ENCODE data around the gene PHF21A.

Gene PHF21A

DNA sequence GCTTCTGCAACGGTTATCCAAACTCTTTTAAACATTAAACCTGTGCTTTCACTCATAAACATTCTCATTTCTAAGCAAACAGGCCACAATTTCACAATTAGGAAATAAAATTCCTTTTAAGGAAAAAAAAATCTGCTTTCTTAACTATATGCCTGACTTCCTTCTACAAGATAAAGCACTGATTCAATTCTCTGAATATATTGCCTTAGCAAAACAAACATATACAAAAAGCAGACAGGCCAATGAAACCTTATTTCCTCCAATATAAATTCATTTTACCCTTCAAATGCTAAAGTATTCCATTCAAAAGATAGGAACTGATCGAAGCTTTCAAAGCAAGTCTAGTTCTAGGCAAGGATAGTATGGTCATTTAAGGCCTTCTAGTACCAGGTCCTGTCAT lies 76.7 kb downstream of the PHF21A start:
- H3K4me3 ChIP-seq, result no peak overlapping the region
- H3K27me3 ChIP-seq, result no peaks in the 10 kb centered on the region
- no peak for TF ChIP-seq Cebpa-rat (IDR thresholded peaks at IDR 0.05)
- no peak overlapping the region for H3K4me2 ChIP-seq
- H3K36me3 ChIP-seq, result peaks cover 16 to 77% (median 30%) of the 10 kb centered on the region in 11 experiments; a peak in 21 of 22 replicates
- peaks cover 0 to 98% (median 0%) of the 10 kb centered on the region in 11 experiments; a peak in 9 of 22 replicates for H4K20me1 ChIP-seq
- H3K9ac ChIP-seq, result no peak overlapping the region
- peaks cover 0 to 20% (median 12%) of the 10 kb centered on the region in 10 experiments; a peak in 12 of 20 replicates for H3K4me1 ChIP-seq
- H3K9me3 ChIP-seq (replicated peaks in 1 of 11), result peaks cover 0 to 19% (median 17%) of the 10 kb centered on the region in 11 experiments; a peak in 19 of 22 replicates
- no peak overlapping the region for H3K27ac ChIP-seq

DNA sequence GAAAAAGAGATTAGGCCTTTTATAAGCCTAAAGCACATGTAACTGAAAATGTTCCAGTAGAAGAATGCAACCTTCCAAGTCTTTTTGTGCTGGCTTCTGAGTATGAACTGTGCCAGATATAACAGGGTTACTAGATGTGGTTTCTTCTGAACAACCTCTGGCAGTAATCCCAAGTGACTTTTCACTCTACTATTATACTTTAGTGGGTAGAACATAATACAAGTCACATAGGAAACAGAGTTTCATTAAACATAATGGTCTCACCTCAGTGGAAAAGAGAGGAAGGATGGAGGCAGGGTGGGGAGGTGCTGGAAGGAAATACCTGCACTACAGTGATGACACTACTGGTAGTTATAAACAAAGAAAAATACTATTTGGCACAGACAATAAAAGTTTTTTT lies 81.3 kb downstream of the PHF21A start:
- Histone ChIP-seq H3K9me3 (replicated peaks in 1 of 11) (no peaks in the 10 kb centered on the region), H3K4me3 (no peak overlapping the region), H3K4me1 (peaks cover 0 to 20% (median 13%) of the 10 kb centered on the region in 10 experiments; a peak in 14 of 20 replicates), H4K20me1 (peaks cover 0 to 99% (median 3%) of the 10 kb centered on the region in 11 experiments; a peak in 9 of 22 replicates), H3K4me2 (peak overlapping the region in 6 of 11 experiments; percentile 11 to 58 (median 32); a peak in 9 of 22 replicates), H3K36me3 (peaks cover 0 to 49% (median 6%) of the 10 kb centered on the region in 11 experiments; a peak in 10 of 22 replicates), H3K9ac (no peak overlapping the region), H3K27me3 (no peaks in the 10 kb centered on the region), H3K27ac (no peak overlapping the region)
- no peak for TF ChIP-seq Cebpa-rat (IDR thresholded peaks at IDR 0.05)

DNA sequence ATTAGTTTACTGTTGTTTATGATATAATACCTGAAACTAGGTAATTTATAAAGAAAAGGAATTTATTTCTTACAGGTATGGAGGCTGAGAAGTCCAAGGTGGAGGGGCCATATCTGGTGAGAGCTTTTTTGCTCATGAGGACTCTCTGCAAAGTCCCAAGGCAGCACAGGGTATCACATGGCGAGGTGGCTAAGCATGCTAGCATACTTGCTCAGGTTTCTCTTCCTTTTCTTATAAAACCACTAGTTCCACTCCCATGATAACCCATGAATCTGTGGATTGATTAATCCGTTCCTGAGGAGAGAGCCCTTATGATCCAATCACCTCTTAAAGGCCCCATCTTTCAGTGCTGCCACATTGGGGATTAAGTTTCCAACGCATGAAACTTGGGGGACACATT lies 82.7 kb downstream of the PHF21A start:
- no peak overlapping the region for H3K4me2 ChIP-seq
- H3K36me3 ChIP-seq, result peaks cover 0 to 53% (median 6%) of the 10 kb centered on the region in 11 experiments; a peak in 11 of 22 replicates
- no peak overlapping the region for H3K9ac ChIP-seq
- no peak for TF ChIP-seq Cebpa-rat (IDR thresholded peaks at IDR 0.05)
- no peak overlapping the region for H3K4me3 ChIP-seq
- peaks cover 0 to 98% (median 4%) of the 10 kb centered on the region in 11 experiments; a peak in 9 of 22 replicates for H4K20me1 ChIP-seq
- H3K27ac ChIP-seq, result no peak overlapping the region
- no peaks in the 10 kb centered on the region for H3K27me3 ChIP-seq
- H3K4me1 ChIP-seq, result peaks cover 0 to 20% (median 13%) of the 10 kb centered on the region in 10 experiments; a peak in 14 of 20 replicates
- no peaks in the 10 kb centered on the region for H3K9me3 ChIP-seq (replicated peaks in 1 of 11)

DNA sequence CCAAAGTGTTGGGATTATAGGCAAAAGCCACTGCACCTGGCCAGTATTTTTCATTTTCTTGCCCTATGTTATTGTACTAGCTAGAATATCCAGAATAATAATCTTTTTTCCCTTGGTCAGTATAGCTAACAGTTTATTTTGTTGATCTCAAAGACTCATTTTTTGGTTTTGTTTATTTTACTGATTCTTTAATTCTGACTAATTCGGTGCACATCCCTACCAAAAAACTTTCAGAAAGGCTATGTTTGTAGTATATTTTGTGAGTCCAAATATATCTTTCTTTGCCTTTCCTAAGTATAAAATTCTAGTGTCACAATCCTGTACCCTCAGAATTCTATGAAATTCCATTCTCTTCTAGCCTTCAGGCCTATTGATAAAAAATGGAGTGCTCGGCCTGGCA lies 84.3 kb downstream of the PHF21A start:
- TF ChIP-seq Cebpa-rat (IDR thresholded peaks at IDR 0.05), result no peak
- H3K27me3 ChIP-seq, result no peaks in the 10 kb centered on the region
- peaks cover 0 to 43% (median 10%) of the 10 kb centered on the region in 11 experiments; a peak in 8 of 22 replicates for H3K36me3 ChIP-seq
- H3K4me3 ChIP-seq, result no peak overlapping the region
- no peaks in the 10 kb centered on the region for H3K9me3 ChIP-seq (replicated peaks in 1 of 11)
- H3K9ac ChIP-seq, result no peak overlapping the region
- H3K4me1 ChIP-seq, result peaks cover 0 to 20% (median 13%) of the 10 kb centered on the region in 10 experiments; a peak in 14 of 20 replicates
- H4K20me1 ChIP-seq, result peaks cover 0 to 98% (median 4%) of the 10 kb centered on the region in 11 experiments; a peak in 11 of 22 replicates
- no peak overlapping the region for H3K27ac ChIP-seq
- no peak overlapping the region for H3K4me2 ChIP-seq

DNA sequence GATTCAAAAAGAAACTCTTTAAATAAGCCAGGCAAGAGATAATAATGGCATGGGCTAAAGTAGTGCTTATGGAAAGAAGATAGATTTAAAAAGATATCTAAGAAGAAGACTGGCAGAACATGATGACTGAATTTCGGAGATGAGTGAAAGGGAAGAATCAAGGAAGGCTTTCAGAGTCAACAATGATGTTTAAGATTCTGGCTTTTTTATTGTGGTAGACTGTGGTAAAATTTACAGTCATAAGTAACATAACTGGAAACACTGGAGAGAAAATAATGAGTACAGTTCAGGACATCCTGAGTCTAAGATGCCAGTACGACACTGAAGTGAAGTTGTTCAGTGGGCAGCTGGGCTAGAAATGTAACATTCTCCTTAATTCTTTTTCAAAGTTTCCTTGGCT lies 85.2 kb downstream of the PHF21A start:
- Histone ChIP-seq H3K9ac (no peak overlapping the region), H3K9me3 (replicated peaks in 1 of 11) (no peaks in the 10 kb centered on the region), H3K4me1 (peaks cover 0 to 14% (median 12%) of the 10 kb centered on the region in 10 experiments; a peak in 14 of 20 replicates), H3K4me2 (no peak overlapping the region), H3K4me3 (no peak overlapping the region), H3K36me3 (peaks cover 0 to 51% (median 10%) of the 10 kb centered on the region in 11 experiments; a peak in 8 of 22 replicates), H3K27ac (no peak overlapping the region), H4K20me1 (peaks cover 0 to 98% (median 4%) of the 10 kb centered on the region in 11 experiments; a peak in 11 of 22 replicates), H3K27me3 (no peaks in the 10 kb centered on the region)
- no peak for TF ChIP-seq Cebpa-rat (IDR thresholded peaks at IDR 0.05)

DNA sequence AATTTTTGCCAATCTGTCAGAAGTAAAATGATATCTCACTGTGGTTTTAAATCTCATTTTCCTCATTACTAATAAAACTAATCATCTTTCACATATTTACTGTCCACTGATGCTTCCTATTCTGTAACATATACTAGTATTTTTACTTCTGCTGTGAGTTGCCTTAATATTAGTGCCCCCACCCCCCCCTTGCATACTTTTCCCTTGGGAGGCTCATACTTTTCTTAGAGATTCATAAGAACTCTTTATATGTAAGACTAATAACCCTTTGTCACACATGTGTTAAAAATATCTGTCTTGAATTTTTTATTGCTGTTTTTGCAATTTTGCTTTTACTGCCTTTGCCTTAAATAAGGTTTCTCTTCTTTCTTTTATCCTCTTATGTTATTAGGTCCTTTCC lies 87.2 kb downstream of the PHF21A start:
- Histone ChIP-seq H3K27me3 (no peaks in the 10 kb centered on the region), H3K9ac (no peak overlapping the region), H3K27ac (no peak overlapping the region), H3K4me2 (no peak overlapping the region), H3K9me3 (replicated peaks in 1 of 11) (no peaks in the 10 kb centered on the region), H4K20me1 (peaks cover 0 to 98% (median 0%) of the 10 kb centered on the region in 11 experiments; a peak in 10 of 22 replicates), H3K36me3 (peaks cover 0 to 40% (median 10%) of the 10 kb centered on the region in 11 experiments; a peak in 8 of 22 replicates), H3K4me1 (peaks cover 0 to 7% (median 0%) of the 10 kb centered on the region in 10 experiments; a peak in 2 of 20 replicates), H3K4me3 (no peak overlapping the region)
- no peak for TF ChIP-seq Cebpa-rat (IDR thresholded peaks at IDR 0.05)

DNA sequence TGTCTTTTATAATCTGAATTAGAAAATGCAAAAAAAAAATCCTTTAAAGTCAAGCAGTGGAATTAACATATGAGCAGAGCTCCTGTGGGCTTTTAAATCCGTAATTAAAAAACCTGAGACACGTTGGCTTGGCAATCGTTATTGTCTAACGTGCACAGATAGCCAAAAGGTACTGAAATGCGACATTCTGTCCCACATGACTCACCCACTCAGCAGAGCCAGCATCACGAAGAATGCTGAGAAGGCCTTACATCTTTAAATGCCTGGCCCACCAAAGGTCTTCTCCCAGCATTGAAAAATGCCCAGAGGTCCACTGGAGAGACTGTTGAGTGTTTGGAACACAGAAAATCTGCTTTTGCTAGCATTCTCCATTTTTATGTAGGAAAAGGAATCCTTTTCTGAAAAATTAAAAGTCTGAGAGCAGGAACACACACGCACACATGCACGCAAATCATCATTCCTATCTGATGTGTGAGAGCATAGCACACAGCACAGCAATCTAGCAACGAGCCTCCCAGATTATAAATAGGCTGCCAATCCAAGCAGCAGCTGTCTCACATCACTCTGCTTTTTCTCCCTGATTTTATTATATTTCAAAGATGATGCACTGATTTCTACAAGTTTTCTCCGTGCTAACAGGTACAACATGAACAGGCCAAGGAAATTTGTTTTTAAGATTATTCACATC lies 94.5 kb downstream of the PHF21A start:
- peaks cover under 1 to 67% (median 17%) of the 10 kb centered on the region in 11 experiments; a peak in 17 of 22 replicates for H3K36me3 ChIP-seq
- H3K4me2 ChIP-seq, result no peak overlapping the region
- no peaks in the 10 kb centered on the region for H3K9me3 ChIP-seq (replicated peaks in 1 of 11)
- peaks cover 0 to 100% (median 19%) of the 10 kb centered on the region in 11 experiments; a peak in 15 of 22 replicates for H4K20me1 ChIP-seq
- no peaks in the 10 kb centered on the region for H3K4me1 ChIP-seq
- TF ChIP-seq Cebpa-rat (IDR thresholded peaks at IDR 0.05), result no peak
- no peaks in the 10 kb centered on the region for H3K27me3 ChIP-seq
- H3K4me3 ChIP-seq, result no peak overlapping the region
- H3K27ac ChIP-seq, result no peak overlapping the region
- H3K9ac ChIP-seq, result no peak overlapping the region

DNA sequence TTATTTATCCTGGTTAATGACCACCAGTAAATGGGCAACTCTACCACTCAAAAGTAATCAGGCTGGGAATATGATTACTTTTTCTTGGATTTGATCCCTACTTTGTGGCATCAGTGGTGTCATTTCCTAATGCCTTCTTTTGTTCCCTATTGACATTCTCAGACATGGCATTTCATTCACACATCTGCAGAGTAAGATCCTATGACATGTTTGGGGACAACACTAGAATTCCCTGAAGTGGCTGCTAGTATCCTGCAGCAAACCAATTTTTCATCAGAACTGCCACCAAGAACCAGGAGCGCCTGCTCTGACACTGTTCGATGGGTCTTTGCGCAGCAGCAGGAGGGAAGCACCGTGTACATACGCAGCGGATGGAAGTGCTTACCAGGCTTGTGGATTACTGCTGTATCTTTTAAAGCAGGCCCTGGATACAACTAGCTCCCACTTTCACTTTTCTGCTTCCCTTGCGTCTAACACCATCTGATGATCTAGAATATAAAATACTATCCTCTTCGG lies 101.1 kb downstream of the PHF21A start:
- Histone ChIP-seq H3K4me1 (no peaks in the 10 kb centered on the region), H3K9me3 (replicated peaks in 1 of 11) (peaks cover 0 to 12% (median 2%) of the 10 kb centered on the region in 11 experiments; a peak in 10 of 22 replicates), H4K20me1 (peaks cover 0 to 96% (median 17%) of the 10 kb centered on the region in 11 experiments; a peak in 16 of 22 replicates), H3K27ac (no peak overlapping the region), H3K27me3 (no peaks in the 10 kb centered on the region), H3K4me2 (no peak overlapping the region), H3K36me3 (peaks cover 9 to 73% (median 26%) of the 10 kb centered on the region in 11 experiments; a peak in 19 of 22 replicates), H3K9ac (no peak overlapping the region), H3K4me3 (no peak overlapping the region)
- TF ChIP-seq Cebpa-rat (IDR thresholded peaks at IDR 0.05), result no peak

DNA sequence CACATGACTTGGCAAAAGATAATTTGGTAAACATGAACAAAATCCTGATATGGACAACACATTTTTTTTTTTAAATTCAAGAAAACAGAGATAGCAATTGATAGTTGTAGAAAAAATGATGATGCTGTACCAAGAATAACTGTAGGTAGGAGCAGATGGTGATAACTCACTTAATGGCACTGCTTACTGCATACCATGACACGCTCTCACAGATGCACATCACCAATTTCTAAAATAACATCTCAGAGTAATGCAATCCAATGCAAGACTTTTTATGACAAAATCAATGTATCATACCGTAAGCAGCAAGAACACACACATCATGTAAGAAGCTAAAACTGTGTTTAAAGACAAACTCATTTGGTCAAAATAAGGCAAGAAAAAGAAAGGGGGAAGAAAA lies 102.6 kb downstream of the PHF21A start:
- no peaks in the 10 kb centered on the region for H3K4me1 ChIP-seq
- H3K27me3 ChIP-seq, result no peaks in the 10 kb centered on the region
- no peak overlapping the region for H3K9ac ChIP-seq
- H3K36me3 ChIP-seq, result peaks cover 19 to 73% (median 30%) of the 10 kb centered on the region in 11 experiments; a peak in 20 of 22 replicates
- peaks cover 0 to 19% (median 10%) of the 10 kb centered on the region in 11 experiments; a peak in 14 of 22 replicates for H3K9me3 ChIP-seq (replicated peaks in 1 of 11)
- H4K20me1 ChIP-seq, result peaks cover 0 to 90% (median 14%) of the 10 kb centered on the region in 11 experiments; a peak in 15 of 22 replicates
- no peak overlapping the region for H3K4me3 ChIP-seq
- H3K27ac ChIP-seq, result no peak overlapping the region
- no peak overlapping the region for H3K4me2 ChIP-seq
- no peak for TF ChIP-seq Cebpa-rat (IDR thresholded peaks at IDR 0.05)
